Adrenal gland (tissue), 12 donors: ENCODE results near the gene ZYG11B. TPM values are rescaled to one million over a fixed set of nuclear protein-coding genes. Genes with fewer than 3 reads are reported as not detected.
"Not testable (repeated sequence)": the region's sequence is repeated elsewhere in the genome, so short reads cannot be mapped to it uniquely, and the experiment has no call there.

Experiments
- DNase-seq, 7 donors: peaks; one replicate each; pipeline ENCODE4 v3.0.0-alpha.2; 2019 to 2020
- H3K27ac ChIP-seq, 5 donors: fragments of 200-600 bp; sonication (generic) in 4 of 5; 1 replicate in 3 of 5; 2 replicates in 2 of 5; pipeline versions ENCODE4 v1.5.1 to v1.8.0; 2016 to 2020; ENCODE audit warnings: mild to moderate bottlenecking in 1 of 5
- H3K27me3 ChIP-seq: fragments of 200-600 bp; 2 replicates; pipeline ENCODE4 v1.8.0; 2021
- H3K36me3 ChIP-seq, 2 donors: fragments of 200-600 bp; replicated peaks in 1 of 2; 1 replicate in 1 of 2; 2 replicates in 1 of 2; pipeline versions ENCODE4 v1.5.1 to v1.8.0; 2018 to 2022
- H3K4me1 ChIP-seq, 2 donors: fragments of 200-600 bp; replicated peaks in 1 of 2; 1 replicate in 1 of 2; 2 replicates in 1 of 2; pipeline versions ENCODE4 v1.5.1 to v1.8.0; 2018 to 2021
- H3K4me3 ChIP-seq, 4 donors: fragments of 200-600 bp; sonication (generic) in 3 of 4; one replicate each; pipeline ENCODE4 v1.5.1; 2016 to 2018
- H3K9me3 ChIP-seq, 3 donors: fragments of 200-600 bp; sonication (generic) in 1 of 3; replicated peaks in 1 of 3; 1 replicate in 2 of 3; 2 replicates in 1 of 3; pipeline versions ENCODE4 v1.5.1 to v1.8.0; 2016 to 2021
- POLR2A ChIP-seq, 2 donors: fragments of 450-650 bp; IDR thresholded peaks; one replicate each; pipeline ENCODE4 v1.6.1; 2017; ENCODE audit warnings: antibody characterized with exemption in 2 of 2, mild to moderate bottlenecking in 2 of 2, moderate library complexity in 1 of 2
- WGBS, 4 donors: extraction: QIAGEN DNeasy Blood & Tissue Kit in 2 of 4; methylation state at CpG; one replicate each; pipeline versions ENCODE4 v1.1.5 to v1.1.7; 2013 to 2017; 5-methylcytosine and 5-hydroxymethylcytosine counted together
- intact Hi-C, 2 donors: fragments of 100-400 bp; cut with DNase I; formaldehyde crosslinking; loops; one replicate each; pipeline versions ENCODE4 v1.14.1 to v1.15.0; 2022 to 2023
- polyA plus RNA-seq, 3 donors: library from polyadenylated mRNA; stranded (reverse); fragments of 200-250 nt in 2 of 3; fragments of 350-450 nt in 1 of 3; fragmentation: Illumina TruSeq in 1 of 3; extraction: RNeasy Lipid Tissue Mini Kit (QIAGEN cat#74804) in 1 of 3; gene quantifications; one replicate each; pipeline ENCODE4 v1.2.3, GENCODE V29; 2013 to 2014
- total RNA-seq, 9 donors: library from RNA; depleted of rRNA in 4 of 9; stranded (reverse); fragments of >200 nt in 4 of 9; fragments of 120-200 nt in 1 of 9; fragmentation: NEBNext Ultra II Directional in 1 of 9; extraction: Animal tissue kit (Norgen Biotek cat#: 25700) in 1 of 9; gene quantifications; one replicate each; pipeline versions ENCODE4 v1.1.0 to v1.2.4, GENCODE V29; 2013 to 2023
- TF ChIP-seq, protein P1 (sequence below), 6 experiments: fragments of 450-650 bp in 4 of 6; fragments of 200-600 bp in 2 of 6; sonication (generic) in 1 of 6; IDR thresholded peaks; 1 replicate in 5 of 6; 2 replicates in 1 of 6; pipeline versions ENCODE4 v1.5.1 to v1.8.0; 2016 to 2021; ENCODE audit warnings: antibody characterized with exemption in 6 of 6, mild to moderate bottlenecking in 2 of 6, moderate library complexity in 1 of 6
- donor health status: healthy with polysubstance abuse.
- donor health status: Bipolar disorder and iron deficiency.
- donor health status: DM: yes; HTN: yes; CAD: no.
- donor health status: DM: no; HTN: no; CAD: no.
- donor health status: DM: no; HTN: no; CAD: no.
- donor health status: DM: yes; HTN: yes; CAD: no.

The ZYG11B gene
- total and polyA plus RNA-seq, 12 donors: 4.5 to 63.5 (median 38.8) TPM

- TF ChIP-seq POLR2A (IDR thresholded peaks at IDR 0.05): no peak
- TF ChIP-seq, protein P1, sequence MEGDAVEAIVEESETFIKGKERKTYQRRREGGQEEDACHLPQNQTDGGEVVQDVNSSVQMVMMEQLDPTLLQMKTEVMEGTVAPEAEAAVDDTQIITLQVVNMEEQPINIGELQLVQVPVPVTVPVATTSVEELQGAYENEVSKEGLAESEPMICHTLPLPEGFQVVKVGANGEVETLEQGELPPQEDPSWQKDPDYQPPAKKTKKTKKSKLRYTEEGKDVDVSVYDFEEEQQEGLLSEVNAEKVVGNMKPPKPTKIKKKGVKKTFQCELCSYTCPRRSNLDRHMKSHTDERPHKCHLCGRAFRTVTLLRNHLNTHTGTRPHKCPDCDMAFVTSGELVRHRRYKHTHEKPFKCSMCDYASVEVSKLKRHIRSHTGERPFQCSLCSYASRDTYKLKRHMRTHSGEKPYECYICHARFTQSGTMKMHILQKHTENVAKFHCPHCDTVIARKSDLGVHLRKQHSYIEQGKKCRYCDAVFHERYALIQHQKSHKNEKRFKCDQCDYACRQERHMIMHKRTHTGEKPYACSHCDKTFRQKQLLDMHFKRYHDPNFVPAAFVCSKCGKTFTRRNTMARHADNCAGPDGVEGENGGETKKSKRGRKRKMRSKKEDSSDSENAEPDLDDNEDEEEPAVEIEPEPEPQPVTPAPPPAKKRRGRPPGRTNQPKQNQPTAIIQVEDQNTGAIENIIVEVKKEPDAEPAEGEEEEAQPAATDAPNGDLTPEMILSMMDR (IDR thresholded peaks at IDR 0.05): no peak
- 93 to 96% (median 94%) methylated on average over 4 of the region's 4 CpGs for WGBS, 4 donors
- no peak overlapping the region for H3K4me3 ChIP-seq
- H3K27ac ChIP-seq: no peak overlapping the region
- H3K27me3 ChIP-seq: no peaks in the 10 kb centered on the region
- no peaks in the 10 kb centered on the region for H3K36me3 ChIP-seq
- H3K4me1 ChIP-seq: no peaks in the 10 kb centered on the region
- intact Hi-C loops: no loop called here
- no peak for DNase-seq
- H3K9me3 ChIP-seq: no peaks in the 10 kb centered on the region
Measured at GRCh38 chr1:52856026-52856425, 129.8 kb downstream of the ZYG11B start.

DNA sequence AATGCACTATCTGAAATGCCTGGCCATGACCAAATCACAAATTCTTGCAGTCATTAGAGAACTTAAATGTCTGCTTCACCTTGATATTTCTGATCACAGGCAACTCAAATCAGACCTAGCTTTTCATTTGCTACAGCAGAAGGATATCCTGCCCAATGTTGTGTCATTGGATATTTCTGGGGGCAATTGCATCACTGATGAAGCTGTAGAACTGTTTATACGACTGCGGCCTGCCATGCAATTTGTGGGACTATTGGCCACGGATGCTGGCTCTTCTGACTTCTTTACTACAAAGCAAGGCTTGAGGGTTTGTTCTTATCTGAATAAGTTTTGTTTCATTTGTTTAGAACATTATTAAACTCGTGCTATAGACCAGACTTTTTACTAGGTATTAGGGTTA lies 131.2 kb downstream of the ZYG11B start:
- no peak for TF ChIP-seq POLR2A (IDR thresholded peaks at IDR 0.05)
- TF ChIP-seq, protein P1 (IDR thresholded peaks at IDR 0.05): no peak
- 78 to 88% (median 83%) methylated on average over 4 of the region's 4 CpGs for WGBS, 4 donors
- H3K27me3 ChIP-seq: no peaks in the 10 kb centered on the region
- H3K4me3 ChIP-seq: no peak overlapping the region
- intact Hi-C loops: no loop called here
- H3K27ac ChIP-seq: no peak overlapping the region
- no peaks in the 10 kb centered on the region for H3K36me3 ChIP-seq
- H3K9me3 ChIP-seq: no peaks in the 10 kb centered on the region
- H3K4me1 ChIP-seq: no peaks in the 10 kb centered on the region
- DNase-seq: no peak

GRCh38 chr1:52862666-52863458 lies 136.6 kb downstream of the ZYG11B start:
- no peak overlapping the region for H3K4me3 ChIP-seq
- H3K27me3 ChIP-seq: no peaks in the 10 kb centered on the region
- 47 to 88% (median 78%) methylated on average over 2 of the region's 2 CpGs for WGBS, 4 donors
- intact Hi-C loops: no loop called here
- no peak for DNase-seq
- no peaks in the 10 kb centered on the region for H3K4me1 ChIP-seq
- H3K9me3 ChIP-seq: no peaks in the 10 kb centered on the region
- no peak overlapping the region for H3K27ac ChIP-seq
- TF ChIP-seq POLR2A (IDR thresholded peaks at IDR 0.05): no peak
- TF ChIP-seq, protein P1 (IDR thresholded peaks at IDR 0.05): no peak
- no peaks in the 10 kb centered on the region for H3K36me3 ChIP-seq

- no peaks in the 10 kb centered on the region for H3K27me3 ChIP-seq
- H3K27ac ChIP-seq: no peak overlapping the region
- WGBS, 4 donors: 79 to 96% (median 89%) methylated on average over 2 of the region's 2 CpGs
- DNase-seq: no peak
- TF ChIP-seq, protein P1 (IDR thresholded peaks at IDR 0.05): no peak
- TF ChIP-seq POLR2A (IDR thresholded peaks at IDR 0.05): no peak
- H3K9me3 ChIP-seq: no peaks in the 10 kb centered on the region
- no peaks in the 10 kb centered on the region for H3K36me3 ChIP-seq
- intact Hi-C loops: no loop called here
- no peaks in the 10 kb centered on the region for H3K4me1 ChIP-seq
- H3K4me3 ChIP-seq: no peak overlapping the region
Measured at GRCh38 chr1:52867087-52867863, 141.0 kb downstream of the ZYG11B start.

DNA sequence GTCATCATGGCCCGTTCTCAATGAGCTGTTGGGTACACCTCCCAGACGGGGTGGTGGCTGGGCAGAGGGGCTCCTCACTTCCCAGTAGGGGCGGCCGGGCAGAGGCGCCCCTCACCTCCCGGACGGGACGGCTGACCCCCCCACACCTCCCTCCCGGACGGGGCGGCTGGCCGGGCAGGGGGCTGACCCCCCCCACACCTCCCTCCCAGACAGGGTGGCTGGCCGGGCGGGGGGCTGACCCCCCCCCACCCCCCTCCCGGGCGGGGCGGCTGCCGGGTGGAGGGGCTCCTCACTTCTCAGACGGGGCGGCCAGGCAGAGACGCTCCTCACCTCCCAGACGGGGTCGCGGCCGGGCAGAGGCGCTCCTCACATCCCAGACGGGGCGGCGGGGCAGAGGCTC lies 143.5 kb downstream of the ZYG11B start:
- 85 to 100% (median 94%) methylated on average over 1 to 22 of the region's 29 CpGs for WGBS, 4 donors
- not testable (repeated sequence) for H3K9me3 ChIP-seq, DNase-seq

More for the DNA sequence above, 143.5 kb downstream of the ZYG11B start:
- H3K27me3 ChIP-seq, intact Hi-C loops, H3K4me3 ChIP-seq, H3K4me1 ChIP-seq, H3K36me3 ChIP-seq, H3K27ac ChIP-seq: not testable (repeated sequence)
